ENCODE results near the gene ESPL1. TPM values are rescaled to one million over a fixed set of nuclear protein-coding genes. Genes with fewer than 3 reads are reported as not detected.

Gene ESPL1
- total and polyA plus RNA-seq, 2 of the 13 experiments (the other 11 are each of a cell fraction or from before 2014, with no cell fraction given): 5.8 to 11.5 TPM

DNA sequence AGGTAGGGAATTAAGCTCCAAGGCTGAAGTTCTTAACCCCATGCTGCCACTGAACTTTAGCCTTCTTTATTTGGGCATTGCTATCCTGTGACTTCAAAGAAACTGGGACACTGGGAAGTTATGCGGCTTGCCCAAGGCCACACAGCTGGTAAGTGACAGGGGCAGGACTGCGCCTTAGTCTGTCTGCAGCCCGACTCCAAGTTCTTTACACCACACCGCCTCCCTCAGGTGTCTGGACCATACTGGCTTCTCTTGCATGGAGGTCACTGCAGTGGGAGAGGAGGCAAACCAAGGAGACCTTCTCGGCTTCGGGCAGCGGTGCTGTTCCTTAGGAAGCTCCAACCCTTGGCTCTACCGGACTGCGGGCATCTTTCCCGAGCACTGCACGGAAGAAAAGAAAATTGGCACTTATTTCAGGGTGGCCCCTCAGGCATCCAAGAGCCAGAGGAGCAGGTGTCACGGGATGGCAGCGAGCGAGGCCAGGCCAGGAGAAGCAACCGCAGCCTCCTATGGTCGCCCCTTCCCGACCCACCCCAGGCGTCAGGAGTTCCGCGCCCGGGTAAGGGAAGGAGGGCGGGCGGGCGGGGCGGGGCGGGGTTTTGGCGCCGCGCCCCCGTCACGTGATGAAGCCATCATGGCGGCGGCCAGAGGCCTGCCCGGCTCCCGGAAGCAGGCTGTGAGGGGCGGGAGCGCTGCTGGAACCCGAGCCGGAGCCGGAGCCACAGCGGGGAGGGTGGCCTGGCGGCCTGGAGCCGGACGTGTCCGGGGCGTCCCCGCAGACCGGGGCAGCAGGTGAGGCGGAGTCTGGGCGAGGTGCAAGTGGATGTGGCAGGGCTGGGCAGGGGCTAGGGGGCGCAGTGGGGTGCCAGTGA lies 16.4 kb upstream of the ESPL1 start (continued):
- TF ChIP-seq ZNF691 (CRISPR knock-in tag; IDR thresholded peaks at IDR 0.05; ENCODE audit: borderline replicate concordance, low read depth) (no peak; the same call in 1 of the 2 replicates), MIXL1 (CRISPR knock-in tag; IDR thresholded peaks at IDR 0.05) (0 out of 2 replicates have a peak, but pooled peaks have one; percentile 10), BCL3 (CRISPR knock-in tag; IDR thresholded peaks at IDR 0.05) (peak; percentile 11; the same call in 1 of the 2 replicates), ZMAT5 (CRISPR knock-in tag; IDR thresholded peaks at IDR 0.05; ENCODE audit: borderline replicate concordance, low read depth) (no peak), TAF15 (IDR thresholded peaks at IDR 0.05; ENCODE audit: low read depth, low read length, poor library complexity, severe bottlenecking) (peak; percentile 32), MTA1 (CRISPR knock-in tag; IDR thresholded peaks at IDR 0.05; ENCODE audit: borderline replicate concordance) (peak; percentile 38; the same call in 1 of the 2 replicates), KDM5A (IDR thresholded peaks at IDR 0.05; ENCODE audit: borderline replicate concordance, low read length) (peak; percentile 76), ZNF414 (CRISPR knock-in tag; IDR thresholded peaks at IDR 0.05) (peak; percentile 47; the same call in 1 of the 2 replicates), ZBTB3 (CRISPR knock-in tag; IDR thresholded peaks at IDR 0.05; ENCODE audit: borderline replicate concordance, low read depth) (no peak), ZMYM3 (CRISPR knock-in tag; IDR thresholded peaks at IDR 0.05) (peak; percentile 28; the same call in 1 of the 2 replicates), SETDB1 (CRISPR knock-in tag; IDR thresholded peaks at IDR 0.05; ENCODE audit: borderline replicate concordance) (no peak), GTF2F1 (IDR thresholded peaks at IDR 0.05; ENCODE audit: low read length) (no peak), ZNF260 (CRISPR knock-in tag; IDR thresholded peaks at IDR 0.05; ENCODE audit: borderline replicate concordance, low read depth) (no peak), CENPT (CRISPR knock-in tag; IDR thresholded peaks at IDR 0.05; ENCODE audit: low read depth) (no peak), ZBTB21 (CRISPR knock-in tag; IDR thresholded peaks at IDR 0.05) (no peak), HMG20A (CRISPR knock-in tag; IDR thresholded peaks at IDR 0.05; ENCODE audit: borderline replicate concordance) (peak; percentile 5; the same call in 1 of the 2 replicates), ZSCAN25 (CRISPR knock-in tag; IDR thresholded peaks at IDR 0.05) (peak; percentile 83), MAX (IDR thresholded peaks at IDR 0.05) (peak; percentile 54), RBM39 (IDR thresholded peaks at IDR 0.05; ENCODE audit: low read depth, low read length, poor library complexity, severe bottlenecking) (peak; percentile 31)
- TF ChIP-seq, protein P1, sequence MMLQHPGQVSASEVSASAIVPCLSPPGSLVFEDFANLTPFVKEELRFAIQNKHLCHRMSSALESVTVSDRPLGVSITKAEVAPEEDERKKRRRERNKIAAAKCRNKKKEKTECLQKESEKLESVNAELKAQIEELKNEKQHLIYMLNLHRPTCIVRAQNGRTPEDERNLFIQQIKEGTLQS (CRISPR knock-in tag; IDR thresholded peaks at IDR 0.05): 0 out of 2 replicates have a peak, but pooled peaks have one; percentile 9
- TF ChIP-seq, protein P2, sequence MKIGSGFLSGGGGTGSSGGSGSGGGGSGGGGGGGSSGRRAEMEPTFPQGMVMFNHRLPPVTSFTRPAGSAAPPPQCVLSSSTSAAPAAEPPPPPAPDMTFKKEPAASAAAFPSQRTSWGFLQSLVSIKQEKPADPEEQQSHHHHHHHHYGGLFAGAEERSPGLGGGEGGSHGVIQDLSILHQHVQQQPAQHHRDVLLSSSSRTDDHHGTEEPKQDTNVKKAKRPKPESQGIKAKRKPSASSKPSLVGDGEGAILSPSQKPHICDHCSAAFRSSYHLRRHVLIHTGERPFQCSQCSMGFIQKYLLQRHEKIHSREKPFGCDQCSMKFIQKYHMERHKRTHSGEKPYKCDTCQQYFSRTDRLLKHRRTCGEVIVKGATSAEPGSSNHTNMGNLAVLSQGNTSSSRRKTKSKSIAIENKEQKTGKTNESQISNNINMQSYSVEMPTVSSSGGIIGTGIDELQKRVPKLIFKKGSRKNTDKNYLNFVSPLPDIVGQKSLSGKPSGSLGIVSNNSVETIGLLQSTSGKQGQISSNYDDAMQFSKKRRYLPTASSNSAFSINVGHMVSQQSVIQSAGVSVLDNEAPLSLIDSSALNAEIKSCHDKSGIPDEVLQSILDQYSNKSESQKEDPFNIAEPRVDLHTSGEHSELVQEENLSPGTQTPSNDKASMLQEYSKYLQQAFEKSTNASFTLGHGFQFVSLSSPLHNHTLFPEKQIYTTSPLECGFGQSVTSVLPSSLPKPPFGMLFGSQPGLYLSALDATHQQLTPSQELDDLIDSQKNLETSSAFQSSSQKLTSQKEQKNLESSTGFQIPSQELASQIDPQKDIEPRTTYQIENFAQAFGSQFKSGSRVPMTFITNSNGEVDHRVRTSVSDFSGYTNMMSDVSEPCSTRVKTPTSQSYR (CRISPR knock-in tag; IDR thresholded peaks at IDR 0.05; ENCODE audit: borderline replicate concordance): no peak

All from HepG2 (cell line).